ENCODE measurements around the gene OSTF1.

The OSTF1 gene

DNA sequence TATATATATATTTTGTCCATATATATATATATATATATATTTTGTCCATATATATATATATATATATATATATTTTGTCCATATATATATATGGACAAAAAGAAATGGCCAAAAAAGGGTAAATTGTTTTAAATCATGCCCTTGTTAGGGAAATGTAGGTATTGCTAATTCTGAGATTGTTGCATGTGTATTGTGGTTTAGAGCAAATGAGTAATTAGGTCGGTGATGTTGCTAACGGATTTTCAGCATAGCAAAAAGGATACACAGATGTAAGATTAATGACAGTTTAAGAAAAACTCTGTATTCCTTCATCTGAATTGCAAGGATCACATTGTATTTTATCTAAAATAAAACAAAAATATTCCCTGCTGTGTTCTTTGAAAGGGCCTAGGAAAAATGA is 40.2 kb downstream of the OSTF1 start:
- DNase-seq = no peak

- DNase-seq = no peak
Observed at GRCh38 chr9:75130172-75130571, 41.9 kb downstream of the OSTF1 start.

- DNase-seq = no peak
Observed at GRCh38 chr9:75130621-75131230, 42.4 kb downstream of the OSTF1 start.

GRCh38 chr9:75131700-75132099 is 43.4 kb downstream of the OSTF1 start:
- no peak for DNase-seq

DNA sequence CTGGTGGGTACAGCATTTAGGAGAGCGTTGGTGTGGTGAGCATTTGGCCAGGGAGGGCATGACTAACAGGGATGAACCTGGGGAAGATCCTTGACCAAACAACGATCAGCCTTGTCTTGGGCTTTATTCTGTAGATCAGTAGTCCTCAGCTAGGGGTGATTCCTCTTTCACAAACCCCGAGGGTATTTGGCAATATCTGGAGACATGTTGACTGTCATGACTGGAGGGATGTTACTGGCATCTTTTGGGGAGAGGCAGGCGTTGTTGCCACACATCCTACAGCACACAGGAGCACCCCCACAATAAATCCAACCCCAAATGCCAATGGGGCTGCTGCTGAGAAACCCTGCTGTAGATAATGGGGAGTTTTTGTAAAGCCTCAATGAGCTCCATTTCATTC is 43.9 kb downstream of the OSTF1 start:
- no peak for DNase-seq

GRCh38 chr9:75133396-75133795 is 45.1 kb downstream of the OSTF1 start:
- no peak for DNase-seq

- DNase-seq = no peak
Observed at GRCh38 chr9:75134495-75134894, 46.2 kb downstream of the OSTF1 start.

- no peak for DNase-seq
Observed at GRCh38 chr9:75138260-75139040, 50.1 kb downstream of the OSTF1 start.

DNA sequence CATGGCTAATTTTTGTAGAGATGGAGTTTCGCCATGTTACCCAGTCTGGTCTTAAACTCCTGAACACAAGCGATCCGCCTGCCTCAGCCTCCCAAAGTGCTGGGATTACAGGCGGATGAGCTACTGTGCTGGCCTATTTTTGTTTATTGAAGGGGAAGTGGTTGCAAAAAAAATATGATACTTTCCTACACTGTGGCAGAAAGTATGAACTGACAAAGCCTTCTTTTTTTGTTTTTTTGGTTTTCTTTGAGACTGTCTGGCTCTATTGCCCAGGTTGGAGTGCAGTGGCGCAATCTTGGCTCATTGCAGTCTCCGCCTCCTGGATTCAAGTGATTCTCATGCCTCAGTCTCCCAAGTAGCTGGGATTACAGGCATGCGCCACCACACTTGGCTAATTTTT is 50.9 kb downstream of the OSTF1 start:
- DNase-seq = no peak

DNA sequence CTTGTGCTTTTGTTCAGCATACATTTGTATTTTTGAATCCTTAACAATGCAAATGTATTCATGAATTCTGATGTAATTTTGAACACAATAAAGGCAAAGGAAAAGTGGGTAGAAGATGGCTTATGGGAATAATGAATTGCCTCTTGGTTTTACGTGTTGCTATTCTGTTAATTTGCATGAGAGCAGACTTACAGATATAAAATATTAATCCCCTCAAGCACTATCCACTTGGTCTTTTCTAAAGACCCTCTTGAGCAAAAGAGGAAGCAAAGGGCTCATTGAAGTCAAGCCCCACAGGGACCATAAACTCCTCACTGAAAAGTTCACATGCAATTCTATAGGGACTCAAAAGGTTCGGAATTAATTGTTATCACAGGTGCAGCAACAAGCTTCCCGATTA is 51.9 kb downstream of the OSTF1 start:
- no peak for DNase-seq

DNA sequence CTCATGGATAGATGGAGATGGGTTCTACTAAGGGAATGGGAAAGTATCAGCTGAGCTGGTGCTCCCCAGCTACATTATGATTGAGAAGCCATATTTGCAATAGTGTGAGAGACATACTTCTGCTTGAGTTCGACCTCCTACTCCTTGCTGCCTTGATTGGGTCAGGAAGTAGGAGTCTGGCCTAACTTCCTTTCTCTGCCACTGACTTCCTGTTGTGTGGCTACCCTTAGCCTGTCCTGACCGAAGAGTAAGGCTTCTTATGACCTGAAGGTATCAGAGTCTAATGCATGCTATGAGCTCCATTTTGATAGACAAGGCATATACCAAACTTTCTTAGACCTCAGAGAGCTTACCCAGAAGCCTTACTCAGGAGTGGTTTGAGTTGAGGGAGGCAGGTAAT is 53.9 kb downstream of the OSTF1 start:
- DNase-seq = no peak

DNA sequence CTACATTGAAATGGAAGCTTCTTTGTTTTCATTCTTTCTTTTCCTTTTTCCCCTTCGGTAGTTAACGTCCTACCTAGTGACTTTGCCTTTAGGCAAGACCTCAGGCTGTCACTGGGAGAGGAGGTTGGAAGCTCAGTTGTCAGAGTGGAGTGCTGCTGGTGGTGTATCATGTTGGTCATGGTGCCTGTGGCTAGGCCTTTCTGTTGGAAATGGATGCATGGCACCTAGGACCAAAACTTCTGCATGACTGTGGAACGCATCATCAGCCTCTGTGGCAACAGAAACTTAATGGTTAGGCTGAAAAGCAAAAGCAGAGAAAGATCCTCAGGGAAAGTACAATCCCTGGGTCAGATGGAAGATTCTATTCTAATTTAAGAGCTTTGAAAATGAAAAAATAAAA is 57.9 kb downstream of the OSTF1 start:
- no peak for DNase-seq

DNA sequence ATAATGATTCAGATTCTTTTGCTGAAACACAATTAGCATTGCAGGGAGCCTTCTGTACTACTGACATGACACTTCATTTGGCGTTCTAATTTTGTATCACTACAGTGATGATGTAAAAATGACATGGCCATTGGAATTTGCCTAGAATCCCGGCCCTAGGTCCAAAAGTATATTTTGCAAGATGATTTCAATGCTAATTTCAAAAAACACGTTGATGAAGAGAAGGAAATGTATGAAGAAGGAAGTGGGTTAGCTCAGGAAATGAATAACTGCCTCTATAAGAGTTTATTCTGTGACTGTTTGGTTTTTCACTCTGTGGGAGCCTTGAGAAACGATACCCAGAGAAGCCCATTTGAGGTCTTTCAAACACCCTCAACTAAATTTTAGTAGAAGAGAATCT is 59.3 kb downstream of the OSTF1 start:
- no peak for DNase-seq

DNA sequence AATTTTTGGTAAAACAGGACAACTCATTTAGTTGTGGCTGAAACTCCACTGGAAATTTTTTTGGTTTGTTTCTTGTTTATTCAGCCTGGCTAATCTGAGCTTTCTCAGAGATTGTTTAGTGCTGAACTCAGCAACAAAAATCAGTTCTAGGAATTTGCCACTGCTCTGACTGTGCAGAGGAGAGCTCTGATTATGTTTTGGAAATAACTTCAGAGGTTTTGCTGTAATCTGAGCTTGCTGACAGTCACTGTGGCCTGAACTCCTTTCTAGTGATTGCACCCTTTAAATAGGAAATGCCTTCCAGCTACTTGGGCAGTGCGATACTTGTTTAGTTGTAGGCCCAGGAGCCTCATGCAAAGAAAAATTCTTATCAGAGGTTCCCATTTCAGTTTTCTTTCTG is 60.2 kb downstream of the OSTF1 start:
- DNase-seq = no peak

- no peak for DNase-seq
Observed at GRCh38 chr9:75149841-75150241, 61.5 kb downstream of the OSTF1 start.

- DNase-seq = no peak
Observed at GRCh38 chr9:75150512-75150911, 62.2 kb downstream of the OSTF1 start.

- peak; percentile 43 for DNase-seq
Observed at GRCh38 chr9:75152416-75152815, 64.1 kb downstream of the OSTF1 start.

DNA sequence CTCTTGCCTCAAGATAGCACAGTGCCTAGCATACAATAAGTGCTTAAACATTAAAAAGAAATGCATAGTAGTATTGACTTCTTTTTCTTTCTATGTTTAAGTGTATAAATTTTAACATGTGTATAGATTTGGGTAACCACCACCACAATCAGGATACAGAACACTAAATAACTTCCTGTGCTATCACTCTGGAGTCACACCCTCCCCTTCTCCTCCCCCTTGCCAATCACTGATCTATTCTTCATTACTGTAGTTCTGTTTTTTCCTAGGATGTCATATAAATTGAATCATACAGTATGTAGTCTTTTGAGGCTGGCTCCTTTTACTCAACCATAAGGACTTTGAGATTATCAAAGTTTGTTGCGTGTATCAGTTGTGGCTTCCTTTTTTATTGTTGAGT is 68.5 kb downstream of the OSTF1 start:
- DNase-seq = no peak

DNA sequence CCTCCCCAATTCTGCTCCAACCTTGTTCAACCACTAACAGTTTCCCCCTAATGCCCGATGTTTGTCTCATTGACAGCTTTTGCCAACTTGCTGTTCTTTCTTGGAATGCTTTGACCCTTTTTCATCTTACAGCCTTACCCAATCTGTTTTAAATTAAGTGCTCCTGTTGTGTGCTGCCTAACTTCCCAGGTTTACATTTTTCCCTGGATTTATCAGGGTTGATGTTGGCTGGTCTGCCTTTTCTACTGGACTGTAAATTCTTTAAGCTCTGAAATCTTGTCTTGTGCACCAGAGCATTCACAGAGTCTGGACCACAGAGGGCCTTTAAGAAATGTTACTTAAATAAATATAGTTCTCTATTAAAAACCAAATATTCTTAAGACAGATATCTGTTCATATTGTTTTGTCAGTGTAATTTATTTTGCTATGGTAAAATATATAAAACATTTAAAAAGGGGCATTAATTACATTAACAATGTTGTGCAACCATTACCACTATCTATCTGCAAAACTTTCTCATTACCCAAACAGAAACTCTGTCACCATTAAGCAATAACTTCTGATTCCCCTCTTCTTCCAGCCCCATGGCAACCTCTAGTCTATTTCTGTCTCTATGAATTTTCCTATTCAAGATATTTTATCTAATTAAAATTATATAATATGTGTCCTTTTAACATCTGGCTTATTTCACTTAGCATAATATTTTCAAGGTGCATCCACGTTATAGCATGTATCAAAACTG is 73.0 kb downstream of the OSTF1 start:
- DNase-seq = no peak

DNA sequence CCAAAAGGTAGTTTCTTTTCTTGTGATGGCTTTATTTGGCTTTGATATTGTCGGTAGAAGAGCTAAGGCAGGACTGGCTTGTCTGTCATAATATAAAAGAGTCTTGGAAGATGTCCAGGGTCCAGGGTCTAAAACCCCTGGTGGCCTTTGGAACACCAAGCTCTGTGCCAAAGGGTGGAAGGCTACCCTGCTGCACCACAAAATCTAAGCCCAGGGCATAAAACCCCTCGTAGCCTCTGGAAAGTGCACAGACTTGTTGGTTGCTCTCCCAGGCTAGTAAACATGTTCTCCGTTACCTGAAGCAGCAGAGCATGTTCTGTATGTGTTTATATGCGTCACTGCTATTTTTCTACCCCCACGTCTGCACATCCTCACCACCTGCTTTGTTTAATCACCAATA is 75.5 kb downstream of the OSTF1 start:
- DNase-seq = no peak

- no peak for DNase-seq
Observed at GRCh38 chr9:75164573-75164972, 76.3 kb downstream of the OSTF1 start.

GRCh38 chr9:75167281-75167680 is 79.0 kb downstream of the OSTF1 start:
- DNase-seq = no peak

- no peak for DNase-seq
Observed at GRCh38 chr9:75168270-75169178, 80.2 kb downstream of the OSTF1 start.
